Stimulated activated CD4-positive, alpha-beta T cell treated with anti-CD3 and anti-CD28 coated beads, TNF-alpha, amount 100 ng/mL, for 24 hours (primary cell): ENCODE data around the gene KRTAP12-2.
"Not testable (repeated sequence)": the region's sequence is repeated elsewhere in the genome, so short reads cannot be mapped to it uniquely, and the experiment has no call there.

Experiments
- DNase-seq, 3 experiments: peaks; one replicate each; pipeline ENCODE4 v3.0.0-alpha.2; 2020; ENCODE audit warnings: low read depth in 3 of 3

KRTAP12-2 gene

GRCh38 chr21:44650265-44650972 lies 16.3 kb downstream of the KRTAP12-2 start:
- DNase-seq = no peak

- no peak for DNase-seq
Measured at GRCh38 chr21:44649521-44650100, 17.1 kb downstream of the KRTAP12-2 start.

GRCh38 chr21:44648557-44649311 lies 18.0 kb downstream of the KRTAP12-2 start:
- DNase-seq = no peak

GRCh38 chr21:44647222-44647552 lies 19.5 kb downstream of the KRTAP12-2 start:
- DNase-seq = no peak

- DNase-seq = not testable (repeated sequence)
Measured at GRCh38 chr21:44646366-44647221, 20.1 kb downstream of the KRTAP12-2 start, which contains the start of gene KRTAP10-11. KRTAP10-11 (plus strand) TSS chr21:44646414; CDS start chr21:44646459, 45 bp downstream.

GRCh38 chr21:44644878-44645277 lies 21.8 kb downstream of the KRTAP12-2 start:
- no peak for DNase-seq

GRCh38 chr21:44643741-44644310 lies 22.9 kb downstream of the KRTAP12-2 start:
- DNase-seq = no peak

GRCh38 chr21:44640761-44641160 lies 26.0 kb downstream of the KRTAP12-2 start:
- DNase-seq = no peak

- DNase-seq = no peak
Measured at GRCh38 chr21:44639331-44639655, 27.4 kb downstream of the KRTAP12-2 start.

- not testable (repeated sequence) for DNase-seq
Measured at GRCh38 chr21:44638506-44639330, 28.0 kb downstream of the KRTAP12-2 start.

- DNase-seq = not testable (repeated sequence)
Measured at GRCh38 chr21:44637851-44638348, 28.8 kb downstream of the KRTAP12-2 start.

GRCh38 chr21:44637018-44637850 lies 29.5 kb downstream of the KRTAP12-2 start, which contains the start of gene KRTAP10-10:
KRTAP10-10 (plus strand) TSS chr21:44637356; CDS start chr21:44637418, 62 bp downstream.
- DNase-seq = no peak

- DNase-seq = no peak
Measured at GRCh38 chr21:44636209-44637017, 30.3 kb downstream of the KRTAP12-2 start.

- no peak for DNase-seq
Measured at GRCh38 chr21:44632067-44632466, 34.7 kb downstream of the KRTAP12-2 start.

- no peak for DNase-seq
Measured at GRCh38 chr21:44630440-44630839, 36.3 kb downstream of the KRTAP12-2 start.

- DNase-seq = no peak
Measured at GRCh38 chr21:44628707-44629391, 37.9 kb downstream of the KRTAP12-2 start.

GRCh38 chr21:44627831-44628233 lies 38.9 kb downstream of the KRTAP12-2 start:
- not testable (repeated sequence) for DNase-seq
